Stimulated activated naive CD8-positive, alpha-beta T cell treated with anti-CD3 and anti-CD28 coated beads, Interleukin-15, Interleukin-2, amounts not matched to agents 100 U/mL and 50 U/mL, for 24 hours (primary cell): ENCODE measurements around the gene OGDHL.
A peak's percentile ranks its signal among the peaks of the same experiment; 100 is the strongest.
"Not testable (repeated sequence)": the region's sequence is repeated elsewhere in the genome, so short reads cannot be mapped to it uniquely, and the experiment has no call there.

Experiments
- ATAC-seq: fragments of 150-1000 bp; cut with Tn5 transposase; one replicate; pipeline ENCODE4 v1.10.0; 2021
- DNase-seq: peaks from one replicate; pipeline ENCODE4 v3.0.0; 2021

The OGDHL gene

GRCh38 chr10:49756031-49756430 is 6.1 kb downstream of the OGDHL start:
- no peak for DNase-seq
- ATAC-seq: no peak

DNA sequence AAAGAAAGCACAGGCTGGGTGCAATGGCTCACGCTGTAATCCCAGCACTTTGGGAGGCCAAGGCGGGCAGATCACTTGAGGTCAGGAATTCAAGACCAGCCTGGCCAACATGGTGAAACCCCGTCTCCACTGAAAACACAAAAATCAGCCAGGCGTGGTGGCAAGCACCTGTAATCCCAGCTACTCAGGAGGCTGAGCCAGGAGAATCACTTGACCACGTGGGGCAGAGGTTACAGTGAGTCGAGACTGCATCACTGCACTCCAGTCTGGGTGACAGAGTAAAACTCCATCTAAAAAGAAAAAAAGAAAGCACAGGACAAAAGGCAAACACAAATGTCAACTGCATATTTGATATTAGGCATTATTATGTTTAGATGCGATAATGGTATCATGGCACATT is 7.2 kb downstream of the OGDHL start:
- DNase-seq, ATAC-seq: not testable (repeated sequence)

- DNase-seq (no peak), ATAC-seq (no peak)
Observed at GRCh38 chr10:49752584-49752983, 9.5 kb downstream of the OGDHL start.

GRCh38 chr10:49751636-49752510 is 10.2 kb downstream of the OGDHL start:
- DNase-seq (no peak), ATAC-seq (no peak)

GRCh38 chr10:49751216-49751615 is 10.9 kb downstream of the OGDHL start:
- ATAC-seq (no peak), DNase-seq (no peak)

DNA sequence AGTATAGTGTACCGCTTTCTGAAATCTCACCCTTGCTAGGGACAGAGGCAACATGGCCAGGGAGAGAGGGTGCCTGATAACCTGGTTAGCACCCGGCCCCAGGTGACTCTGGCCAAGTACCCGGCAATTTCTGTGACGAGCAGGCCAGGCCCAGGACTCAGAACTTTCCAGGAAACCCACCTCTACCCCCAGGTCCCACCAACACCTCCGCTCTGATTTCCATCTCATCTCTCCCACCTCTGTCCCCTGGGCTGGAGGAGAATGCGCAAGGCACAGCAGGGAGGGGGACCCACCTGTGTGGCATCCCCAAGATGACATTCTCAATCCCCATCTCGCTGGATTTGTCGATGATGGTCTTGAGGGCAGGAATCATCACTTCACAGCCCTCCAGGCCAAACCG is 11.6 kb downstream of the OGDHL start:
- ATAC-seq (no peak), DNase-seq (no peak)

DNA sequence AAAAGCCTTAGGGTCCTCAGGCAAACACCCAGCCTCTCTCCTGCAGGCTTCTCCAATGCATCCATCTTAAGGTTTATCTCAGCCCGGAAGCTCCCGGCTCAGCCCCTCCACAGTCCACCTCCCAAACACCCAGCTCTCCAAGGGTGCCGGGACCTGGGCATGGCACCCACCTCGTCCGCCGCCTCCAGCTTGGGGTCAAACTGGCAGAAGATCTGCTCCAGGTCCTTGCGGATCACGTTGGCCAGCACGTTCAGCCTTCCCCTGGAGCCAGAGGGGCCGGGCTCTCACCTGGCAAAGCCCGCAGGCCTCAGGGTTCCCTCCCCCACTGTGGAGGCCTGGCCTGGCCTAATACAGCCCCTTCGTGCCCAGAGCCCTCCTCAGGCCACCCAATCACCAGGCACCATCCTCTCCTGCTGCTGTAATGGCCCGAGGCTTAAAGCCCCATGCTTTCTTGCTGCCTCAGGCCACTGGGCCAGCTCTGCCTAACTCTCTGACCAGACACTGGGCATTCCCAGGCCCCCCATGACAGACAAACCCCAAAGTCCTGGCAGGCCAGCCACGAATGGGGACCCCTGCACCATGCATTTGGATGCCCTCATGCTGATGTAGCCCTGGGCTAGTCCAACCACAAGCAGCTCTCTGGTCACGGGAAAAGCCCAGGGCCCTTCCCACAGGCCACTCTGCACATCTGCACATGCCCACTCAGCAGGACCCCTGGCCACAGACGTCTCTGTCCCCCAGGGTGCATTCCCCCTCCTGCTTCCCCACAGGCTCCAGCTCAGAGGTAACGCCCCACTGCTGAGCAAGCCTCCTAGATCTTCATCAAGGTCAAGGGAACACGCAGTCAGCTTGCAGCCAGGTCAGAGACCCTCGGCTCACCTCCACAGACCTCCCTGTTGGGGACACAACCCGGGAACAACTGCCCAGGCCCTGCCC is 12.3 kb downstream of the OGDHL start:
- ATAC-seq: no peak
- no peak for DNase-seq

- no peak for DNase-seq
- no peak for ATAC-seq
Observed at GRCh38 chr10:49749144-49749543, 13.0 kb downstream of the OGDHL start.

DNA sequence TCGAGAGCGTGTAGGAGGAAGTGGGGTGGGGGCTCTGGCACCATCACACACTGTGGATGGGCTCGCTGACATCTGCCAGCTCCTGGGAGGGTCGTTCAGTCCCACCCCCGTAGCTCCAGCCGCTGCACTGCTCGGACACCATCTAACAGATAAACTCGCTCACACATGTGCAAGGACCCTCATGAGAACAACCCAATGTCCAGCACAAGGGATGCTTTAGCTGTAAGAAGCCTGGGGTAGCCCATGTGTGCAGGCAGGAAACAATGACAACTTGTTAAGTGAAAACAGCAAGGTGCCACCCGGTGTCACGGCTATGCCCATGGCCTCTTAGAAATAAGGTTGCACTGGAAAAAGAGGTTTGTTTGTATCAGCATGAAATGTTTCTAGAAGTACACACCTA is 14.1 kb downstream of the OGDHL start:
- ATAC-seq (no peak), DNase-seq (no peak)

GRCh38 chr10:49747303-49747646 is 14.8 kb downstream of the OGDHL start:
- no peak for ATAC-seq
- no peak for DNase-seq

DNA sequence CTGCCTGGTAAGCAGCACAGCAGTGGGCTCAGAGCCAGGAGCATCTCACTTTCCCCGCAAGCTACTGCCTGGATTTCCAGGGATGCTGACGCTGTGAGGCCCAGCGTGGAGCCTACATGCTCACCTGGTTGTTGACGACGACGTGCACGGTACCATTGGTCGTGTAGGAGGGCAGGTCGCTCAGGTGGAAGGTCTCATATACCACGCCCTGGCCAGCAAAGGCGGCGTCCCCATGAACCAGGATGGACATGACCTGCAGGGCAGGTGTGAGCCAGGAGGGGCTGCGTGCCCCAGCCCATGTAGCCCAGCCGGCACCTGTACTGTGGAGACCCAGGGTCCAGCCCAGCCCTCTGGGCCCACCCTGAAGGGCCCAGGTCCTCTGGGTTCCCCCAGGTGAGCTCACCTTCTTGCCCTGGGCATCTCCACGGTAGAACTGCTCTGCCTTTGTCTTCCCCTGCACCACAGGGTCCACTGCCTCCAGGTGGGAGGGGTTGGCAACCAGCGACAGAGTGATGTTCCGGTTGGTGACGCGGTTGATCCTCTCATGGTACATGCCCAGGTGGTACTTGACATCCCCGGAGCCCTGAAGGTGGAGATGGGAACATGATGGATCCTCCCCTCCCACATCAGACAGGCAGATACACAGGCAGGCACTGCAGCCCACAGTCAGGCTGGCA is 15.4 kb downstream of the OGDHL start:
- DNase-seq: no peak
- no peak for ATAC-seq

DNA sequence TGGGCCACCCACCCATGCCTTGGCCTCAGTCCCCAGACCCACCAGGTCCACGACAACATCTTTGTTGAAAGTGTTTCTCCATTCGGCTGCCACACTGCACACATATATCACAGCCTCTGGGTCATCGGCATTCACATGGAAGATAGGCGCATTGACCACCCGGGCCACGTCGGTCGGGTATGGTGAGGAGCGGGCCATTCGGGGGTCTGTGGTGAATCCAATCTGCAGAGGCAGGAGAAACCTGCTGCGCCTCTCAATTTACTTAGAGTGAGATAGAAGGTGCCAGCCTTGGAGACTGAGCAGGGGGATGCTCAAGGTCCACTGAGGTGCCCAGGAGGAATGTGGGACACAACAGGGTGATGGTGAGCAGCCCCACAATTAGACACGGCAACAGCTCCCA is 16.4 kb downstream of the OGDHL start:
- DNase-seq (no peak), ATAC-seq (no peak)

- DNase-seq: no peak
- no peak for ATAC-seq
Observed at GRCh38 chr10:49744924-49745605, 17.1 kb downstream of the OGDHL start.

GRCh38 chr10:49744091-49744685 is 17.9 kb downstream of the OGDHL start:
- no peak for DNase-seq
- no peak for ATAC-seq

DNA sequence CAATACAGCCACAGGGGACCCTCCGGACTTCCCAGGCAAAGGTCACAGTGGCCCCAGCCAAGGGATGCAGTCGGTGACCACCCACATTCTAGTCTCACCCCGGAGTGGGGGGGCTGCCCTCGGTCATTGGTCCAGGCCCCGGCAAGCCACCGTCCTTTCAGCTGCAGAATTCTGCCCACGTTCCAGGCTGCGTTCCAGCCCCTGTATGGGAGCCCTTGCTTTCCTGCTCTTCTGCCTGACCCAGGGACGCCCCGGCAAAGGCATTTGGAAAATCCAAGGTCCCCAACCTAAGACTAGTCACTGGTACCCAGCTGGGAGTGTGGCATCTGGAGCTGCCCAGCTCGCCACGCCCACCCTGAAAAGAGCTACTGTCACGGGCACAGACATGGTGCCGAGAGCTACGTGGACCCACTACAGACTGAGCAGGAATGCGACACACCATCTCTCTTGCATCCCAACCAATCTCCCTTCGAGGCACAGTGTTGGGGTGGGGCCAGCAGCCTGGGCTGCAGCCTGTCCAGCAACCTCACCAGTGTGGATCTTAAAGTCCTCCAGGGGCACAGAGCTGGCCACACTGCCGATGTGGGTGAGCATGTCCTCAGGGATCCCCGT is 18.6 kb downstream of the OGDHL start:
- ATAC-seq: no peak
- DNase-seq: no peak

GRCh38 chr10:49742683-49743463 is 19.2 kb downstream of the OGDHL start:
- no peak for DNase-seq

GRCh38 chr10:49741108-49741995 is 20.8 kb downstream of the OGDHL start:
- DNase-seq (no peak), ATAC-seq (no peak)

More at GRCh38 chr10:49742683-49743463, 19.2 kb downstream of the OGDHL start:
- no peak for ATAC-seq

- no peak for DNase-seq
- peak; percentile 7 for ATAC-seq
Observed at GRCh38 chr10:49740346-49741107, 21.6 kb downstream of the OGDHL start.

DNA sequence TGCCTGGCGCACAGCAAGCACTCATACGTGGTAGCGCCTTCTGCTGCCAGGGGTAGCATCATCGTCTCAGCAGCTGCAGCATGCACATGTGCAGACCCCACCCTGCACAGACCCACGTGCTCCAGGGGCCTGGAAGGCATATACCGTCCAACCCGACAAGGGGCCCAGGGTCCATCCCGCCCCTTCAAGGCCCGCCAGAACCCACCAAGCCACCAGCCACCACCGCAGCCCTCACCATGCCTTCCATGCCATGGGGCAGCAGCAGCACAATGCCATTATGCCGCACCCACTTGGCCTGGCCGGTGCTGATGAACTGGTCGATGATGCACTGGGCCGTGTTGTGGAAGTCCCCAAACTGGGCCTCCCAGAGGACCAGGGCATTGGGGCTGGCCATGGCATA is 22.7 kb downstream of the OGDHL start:
- ATAC-seq (no peak), DNase-seq (no peak)
